HCT116 (cell line): ENCODE data around the gene RCAN2. TPM values are rescaled to one million over a fixed set of nuclear protein-coding genes. Genes with fewer than 3 reads are reported as not detected.

Experiments
- ATAC-seq: fragments of 200-7000 bp; cut with Tn5 transposase; 2 replicates; pipeline ENCODE4 v1.9.1; 2020; ENCODE audit warnings: mild to moderate bottlenecking, moderate library complexity
- BruUV-seq: library from RNA; stranded (reverse); fragments of 400-500 nt; replicated peaks from 2 replicates; lab custom pipeline; 2021; lab: Mats Ljungman, UMichigan
- CTCF ChIA-PET: fragments of 300-600 bp; sonication (Branson Sonifier 250); formaldehyde crosslinking; loops from one replicate; lab custom pipeline; 2021; ENCODE audit warnings: antibody characterized with exemption; lab: Charles Lee
- POLR2A ChIA-PET: fragments of 300-600, 350-600 bp; sonication (Branson Sonifier 250); formaldehyde crosslinking; loops from one replicate; lab custom pipeline; 2021; ENCODE audit warnings: antibody characterized with exemption; lab: Charles Lee
- RAD21 ChIA-PET, 2 experiments: fragments of 300-600 bp; sonication (Branson Sonifier 250); formaldehyde crosslinking; loops; one replicate each; lab custom pipeline; 2023; ENCODE audit warnings: low total read pairs in 2 of 2; ENCODE audit not compliant: uncharacterized antibody in 2 of 2, unreplicated experiment in 2 of 2, low non-redundant PET in 1 of 2; lab: Charles Lee
- DNase-seq: peaks from one replicate; pipeline ENCODE4 v3.0.0-alpha.2; 2010; ENCODE audit warnings: low read depth, low spot score
- H2AFZ ChIP-seq: fragments of 200-600 bp; shearing (Covaris generic), sonication (generic); 2 replicates; pipeline ENCODE4 v1.6.1; 2017; ENCODE audit warnings: low read depth, mixed run types, mixed read lengths, antibody characterized with exemption, low read length; ENCODE audit not compliant: poor library complexity, severe bottlenecking
- H3K27ac ChIP-seq: 2 replicates; pipeline ENCODE4 v1.5.1; 2012; ENCODE audit warnings: low read depth, low read length
- H3K27me3 ChIP-seq: fragments of 200-600 bp; sonication (generic); 2 replicates; pipeline ENCODE4 v1.6.1; 2016; ENCODE audit warnings: mixed run types, low read length, mixed read lengths; ENCODE audit not compliant: insufficient read depth
- H3K36me3 ChIP-seq, 2 experiments: fragments of 200-500 bp in 1 of 2; fragments of 200-600 bp in 1 of 2; sonication (Bioruptor generic) in 1 of 2; sonication (generic) in 1 of 2; 2 replicates each; pipeline versions ENCODE4 v1.5.1 to v1.6.1; 2014 to 2016; ENCODE audit warnings: low read length in 2 of 2, inconsistent platforms in 1 of 2, mixed read lengths in 1 of 2, mixed run types in 1 of 2; ENCODE audit not compliant: insufficient read depth in 2 of 2, control insufficient read depth in 1 of 2
- H3K4me1 ChIP-seq, 2 experiments: fragments of 200-600 bp in 1 of 2; sonication (generic) in 1 of 2; 2 replicates each; pipeline versions ENCODE4 v1.5.1 to v1.6.1; 2012 to 2017; ENCODE audit warnings: low read length in 2 of 2, inconsistent platforms in 1 of 2, mild to moderate bottlenecking in 1 of 2, mixed read lengths in 1 of 2, mixed run types in 1 of 2, moderate library complexity in 1 of 2; ENCODE audit not compliant: insufficient read depth in 2 of 2, control insufficient read depth in 1 of 2
- H3K4me2 ChIP-seq: fragments of 200-600 bp; sonication (generic); 2 replicates; pipeline ENCODE4 v1.6.1; 2017; ENCODE audit warnings: mixed run types, low read length, mixed read lengths
- H3K4me3 ChIP-seq, 2 experiments: fragments of 200-600 bp in 1 of 2; sonication (generic) in 1 of 2; replicated peaks in 1 of 2; 2 replicates each; pipeline ENCODE4 v1.5.1; 2011 to 2016; ENCODE audit warnings: low read length in 2 of 2, control low read depth in 1 of 2, low read depth in 1 of 2, mild to moderate bottlenecking in 1 of 2, mixed read lengths in 1 of 2, mixed run types in 1 of 2
- H3K79me2 ChIP-seq: fragments of 200-600 bp; sonication (generic); 2 replicates; pipeline ENCODE4 v1.6.1; 2017; ENCODE audit warnings: mild to moderate bottlenecking, mixed run types, low read length, moderate library complexity, mixed read lengths; ENCODE audit not compliant: insufficient read depth
- H3K9ac ChIP-seq: fragments of 200-600 bp; sonication (generic); 2 replicates; pipeline ENCODE4 v1.6.1; 2016; ENCODE audit warnings: low read length, mixed read lengths
- H3K9me2 ChIP-seq: fragments of 200-600 bp; sonication (generic), shearing (Covaris generic); 2 replicates; pipeline ENCODE4 v1.6.1; 2017; ENCODE audit warnings: mixed run types, mild to moderate bottlenecking, moderate library complexity; ENCODE audit not compliant: insufficient read depth
- H3K9me3 ChIP-seq, 2 experiments: fragments of 200-500 bp in 1 of 2; fragments of 200-600 bp in 1 of 2; sonication (Bioruptor generic) in 1 of 2; sonication (generic) in 1 of 2; 2 replicates each; pipeline ENCODE4 v1.6.1; 2014 to 2017; ENCODE audit warnings: low read length in 2 of 2, mixed read lengths in 2 of 2, inconsistent platforms in 1 of 2, low read depth in 1 of 2, mild to moderate bottlenecking in 1 of 2, mixed run types in 1 of 2, moderate library complexity in 1 of 2; ENCODE audit not compliant: control insufficient read depth in 1 of 2, insufficient read depth in 1 of 2
- H4K20me1 ChIP-seq: fragments of 200-600 bp; sonication (generic), shearing (Covaris generic); 2 replicates; pipeline ENCODE4 v1.6.1; 2017; ENCODE audit warnings: mixed run types, mild to moderate bottlenecking, moderate library complexity; ENCODE audit not compliant: insufficient read depth
- ATF3 ChIP-seq: IDR thresholded peaks from 2 replicates; pipeline ENCODE4 v1.6.1; 2012
- CBX3 ChIP-seq: IDR thresholded peaks from 2 replicates; pipeline ENCODE4 v1.6.1; 2012; ENCODE audit warnings: low read depth
- CEBPB ChIP-seq: IDR thresholded peaks from 2 replicates; pipeline ENCODE4 v1.6.1; 2012; ENCODE audit warnings: low read depth
- EGR1 ChIP-seq: IDR thresholded peaks from 2 replicates; pipeline ENCODE4 v1.6.1; 2012; ENCODE audit warnings: low read depth
- ELF1 ChIP-seq: IDR thresholded peaks from 2 replicates; pipeline ENCODE4 v1.6.1; 2012; ENCODE audit warnings: low read depth, borderline replicate concordance
- EZH2phosphoT487 ChIP-seq: fragments of 200-600 bp; IDR thresholded peaks from 2 replicates; pipeline ENCODE4 v1.6.1; 2018; ENCODE audit warnings: antibody characterized with exemption, borderline replicate concordance
- FOSL1 ChIP-seq: IDR thresholded peaks from 2 replicates; pipeline ENCODE4 v1.6.1; 2012; ENCODE audit warnings: low read depth
- POLR2A ChIP-seq: IDR thresholded peaks from 2 replicates; pipeline ENCODE4 v1.7.0; 2011; ENCODE audit warnings: borderline replicate concordance; ENCODE audit not compliant: insufficient read depth, insufficient read length; ENCODE audit errors: extremely low read depth
- RAD21 ChIP-seq: IDR thresholded peaks from 2 replicates; pipeline ENCODE4 v1.6.1; 2012; ENCODE audit warnings: low read depth, mild to moderate bottlenecking
- REST ChIP-seq: IDR thresholded peaks from 2 replicates; pipeline ENCODE4 v1.6.1; 2012; ENCODE audit warnings: low read depth
- SIN3A ChIP-seq: IDR thresholded peaks from 2 replicates; pipeline ENCODE4 v1.6.1; 2012; ENCODE audit warnings: low read depth
- TCF7L2 ChIP-seq: IDR thresholded peaks from 2 replicates; pipeline ENCODE4 v1.7.0; 2011; ENCODE audit warnings: borderline replicate concordance, inconsistent platforms; ENCODE audit not compliant: insufficient read depth, insufficient read length; ENCODE audit errors: extremely low read depth
- ZFX ChIP-seq: fragments of 450-650 bp; IDR thresholded peaks from 2 replicates; pipeline ENCODE4 v1.6.1; 2017
- ZNF274 ChIP-seq: fragments of 200-500 bp; sonication (Bioruptor generic); IDR thresholded peaks from 2 replicates; pipeline ENCODE4 v1.6.1; 2014; ENCODE audit warnings: mild to moderate bottlenecking, low read depth, low read length, inconsistent platforms
- intact Hi-C: fragments of 100-400 bp; cut with micrococcal nuclease; formaldehyde crosslinking; loops from 2 replicates; pipeline ENCODE4 v1.10.0; 2022
- total RNA-seq: library from RNA; stranded (reverse); gene quantifications from one replicate; pipeline ENCODE4 v1.2.1, GENCODE V29; 2021; ENCODE audit not compliant: unreplicated experiment
- TF ChIP-seq, protein P1 (sequence below): IDR thresholded peaks from 2 replicates; pipeline ENCODE4 v1.6.1; 2011; ENCODE audit warnings: mild to moderate bottlenecking, low read length, moderate library complexity; ENCODE audit not compliant: insufficient replicate concordance; ENCODE audit errors: extremely low read depth
- TF ChIP-seq, protein P2 (sequence below): IDR thresholded peaks from 2 replicates; pipeline ENCODE4 v1.6.1; 2012

Gene RCAN2
- total RNA-seq, 1 experiment from 2014 or later = 0.57 TPM

GRCh38 chr6:46302816-46303215 is 188.4 kb downstream of the RCAN2 start:
- RAD21 ChIA-PET = no interaction called here
- Histone ChIP-seq H3K9me3 (no peaks in the 10 kb centered on the region), H3K27me3 (no peaks in the 10 kb centered on the region), H4K20me1 (no peaks in the 10 kb centered on the region), H3K36me3 (no peaks in the 10 kb centered on the region), H3K4me3 (no peak overlapping the region), H3K4me1 (no peaks in the 10 kb centered on the region), H3K79me2 (no peaks in the 10 kb centered on the region), H3K9ac (no peak overlapping the region), H3K4me2 (no peak overlapping the region), H3K27ac (no peak overlapping the region), H2AFZ (no peak overlapping the region), H3K9me2 (no peaks in the 10 kb centered on the region)
- CTCF ChIA-PET = no interaction called here
- intact Hi-C loops = no loop called here
- POLR2A ChIA-PET = no interaction called here
- BruUV-seq = no TSS peak
- TF ChIP-seq ZFX (no peak), EGR1 (no peak), RAD21 (no peak), TCF7L2 (no peak), FOSL1 (no peak), SIN3A (no peak), ATF3 (no peak), ELF1 (no peak), EZH2phosphoT487 (no peak), REST (no peak), POLR2A (no peak), CEBPB (no peak), ZNF274 (no peak), CBX3 (no peak)
- TF ChIP-seq, protein P1, sequence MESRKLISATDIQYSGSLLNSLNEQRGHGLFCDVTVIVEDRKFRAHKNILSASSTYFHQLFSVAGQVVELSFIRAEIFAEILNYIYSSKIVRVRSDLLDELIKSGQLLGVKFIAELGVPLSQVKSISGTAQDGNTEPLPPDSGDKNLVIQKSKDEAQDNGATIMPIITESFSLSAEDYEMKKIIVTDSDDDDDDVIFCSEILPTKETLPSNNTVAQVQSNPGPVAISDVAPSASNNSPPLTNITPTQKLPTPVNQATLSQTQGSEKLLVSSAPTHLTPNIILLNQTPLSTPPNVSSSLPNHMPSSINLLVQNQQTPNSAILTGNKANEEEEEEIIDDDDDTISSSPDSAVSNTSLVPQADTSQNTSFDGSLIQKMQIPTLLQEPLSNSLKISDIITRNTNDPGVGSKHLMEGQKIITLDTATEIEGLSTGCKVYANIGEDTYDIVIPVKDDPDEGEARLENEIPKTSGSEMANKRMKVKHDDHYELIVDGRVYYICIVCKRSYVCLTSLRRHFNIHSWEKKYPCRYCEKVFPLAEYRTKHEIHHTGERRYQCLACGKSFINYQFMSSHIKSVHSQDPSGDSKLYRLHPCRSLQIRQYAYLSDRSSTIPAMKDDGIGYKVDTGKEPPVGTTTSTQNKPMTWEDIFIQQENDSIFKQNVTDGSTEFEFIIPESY = no peak
- TF ChIP-seq, protein P2, sequence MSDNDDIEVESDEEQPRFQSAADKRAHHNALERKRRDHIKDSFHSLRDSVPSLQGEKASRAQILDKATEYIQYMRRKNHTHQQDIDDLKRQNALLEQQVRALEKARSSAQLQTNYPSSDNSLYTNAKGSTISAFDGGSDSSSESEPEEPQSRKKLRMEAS = no peak
- no peak for DNase-seq
- ATAC-seq = no peak
